Activated naive CD8-positive, alpha-beta T cell treated with anti-CD3 and anti-CD28 coated beads, Interleukin-2, amount 10 ng/mL, durations not matched to agents 7 days and 5 days (primary cell): Measurements from ENCODE around the gene HS3ST5. TPM values are rescaled to one million over a fixed set of nuclear protein-coding genes. Genes with fewer than 3 reads are reported as not detected.

ENCODE experiments used
- ATAC-seq: fragments of 150-1000 bp; cut with Tn5 transposase; one replicate; pipeline ENCODE4 v1.10.0; 2021; ENCODE audit warnings: low read depth, moderate library complexity
- POLR2A ChIA-PET: fragments of 350-600 bp; sonication (Branson Sonifier 250); formaldehyde crosslinking; loops from one replicate; lab custom pipeline; 2021; ENCODE audit warnings: antibody characterized with exemption; lab: Charles Lee
- DNase-seq: peaks from one replicate; pipeline ENCODE4 v3.0.0; 2021
- H3K27ac Mint-ChIP-seq: one replicate; pipeline ENCODE4 v1.8.0; 2022; ENCODE audit warnings: mild to moderate bottlenecking, mixed read lengths
- H3K27me3 Mint-ChIP-seq: one replicate; pipeline ENCODE4 v1.8.0; 2022; ENCODE audit warnings: mild to moderate bottlenecking, moderate library complexity, mixed read lengths
- H3K36me3 Mint-ChIP-seq: one replicate; pipeline ENCODE4 v1.8.0; 2021; ENCODE audit warnings: mild to moderate bottlenecking, mixed read lengths
- H3K4me1 Mint-ChIP-seq: one replicate; pipeline ENCODE4 v1.8.0; 2021; ENCODE audit warnings: mixed read lengths
- H3K4me3 Mint-ChIP-seq: one replicate; pipeline ENCODE4 v1.8.0; 2022; ENCODE audit warnings: mild to moderate bottlenecking, moderate library complexity, mixed read lengths
- H3K9me3 Mint-ChIP-seq: one replicate; pipeline ENCODE4 v1.8.0; 2021; ENCODE audit warnings: mixed read lengths
- total RNA-seq, 2 experiments: library from RNA; stranded (reverse); gene quantifications; one replicate each; pipeline ENCODE4 v1.2.3, GENCODE V29; 2021

Gene HS3ST5
- total RNA-seq, 2 experiments from 2014 or later: not detected

DNA sequence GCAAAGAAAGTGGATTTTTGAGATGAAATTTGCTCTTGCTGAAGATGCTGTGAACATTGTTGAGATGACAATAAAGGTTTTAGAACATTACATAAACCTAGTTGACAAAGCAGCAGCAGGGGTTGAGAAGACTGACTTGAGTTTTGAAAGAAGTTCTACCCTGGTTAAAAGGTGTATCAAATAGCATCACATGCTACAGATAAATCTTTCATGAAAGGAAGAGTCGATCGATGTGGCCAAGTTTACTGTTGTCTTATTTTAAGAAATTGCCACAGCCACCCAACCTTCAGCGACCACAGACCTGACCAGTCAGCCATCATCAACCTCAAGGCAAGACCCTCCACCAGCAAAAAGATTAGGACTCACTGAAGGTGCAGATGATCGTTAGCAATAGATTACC, 155.3 kb downstream of the HS3ST5 start:
- H3K4me1 Mint-ChIP-seq: no peaks in the 10 kb centered on the region
- ATAC-seq: no peak
- no peak overlapping the region for H3K4me3 Mint-ChIP-seq
- no peak for DNase-seq
- POLR2A ChIA-PET: no interaction called here
- no peaks in the 10 kb centered on the region for H3K9me3 Mint-ChIP-seq
- peaks cover 4% of the 10 kb centered on the region for H3K27me3 Mint-ChIP-seq
- no peak overlapping the region for H3K27ac Mint-ChIP-seq
- no peaks in the 10 kb centered on the region for H3K36me3 Mint-ChIP-seq

DNA sequence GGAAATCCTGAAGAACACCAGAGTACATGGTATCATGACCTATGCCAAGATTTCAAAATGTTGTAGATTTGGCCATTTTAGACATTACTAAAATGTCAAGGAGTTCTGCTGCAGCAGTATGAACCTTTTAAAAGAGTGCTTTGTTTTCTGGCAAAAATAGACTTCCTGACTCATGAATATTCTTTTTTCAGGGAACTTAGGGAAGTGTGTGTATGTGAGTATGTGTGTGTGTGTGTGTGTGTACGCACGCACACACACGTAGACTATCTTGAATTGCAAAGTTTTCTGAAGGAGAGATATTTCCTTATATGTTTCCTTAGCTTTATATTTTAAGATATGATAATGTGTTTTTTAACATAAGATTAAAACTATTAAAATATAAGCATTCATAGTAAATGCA, 161.2 kb downstream of the HS3ST5 start:
- ATAC-seq: no peak
- H3K9me3 Mint-ChIP-seq: no peaks in the 10 kb centered on the region
- DNase-seq: no peak
- no peaks in the 10 kb centered on the region for H3K4me1 Mint-ChIP-seq
- no peak overlapping the region for H3K4me3 Mint-ChIP-seq
- H3K27ac Mint-ChIP-seq: no peak overlapping the region
- H3K27me3 Mint-ChIP-seq: peaks cover 4% of the 10 kb centered on the region
- no peaks in the 10 kb centered on the region for H3K36me3 Mint-ChIP-seq
- POLR2A ChIA-PET: no interaction called here

DNA sequence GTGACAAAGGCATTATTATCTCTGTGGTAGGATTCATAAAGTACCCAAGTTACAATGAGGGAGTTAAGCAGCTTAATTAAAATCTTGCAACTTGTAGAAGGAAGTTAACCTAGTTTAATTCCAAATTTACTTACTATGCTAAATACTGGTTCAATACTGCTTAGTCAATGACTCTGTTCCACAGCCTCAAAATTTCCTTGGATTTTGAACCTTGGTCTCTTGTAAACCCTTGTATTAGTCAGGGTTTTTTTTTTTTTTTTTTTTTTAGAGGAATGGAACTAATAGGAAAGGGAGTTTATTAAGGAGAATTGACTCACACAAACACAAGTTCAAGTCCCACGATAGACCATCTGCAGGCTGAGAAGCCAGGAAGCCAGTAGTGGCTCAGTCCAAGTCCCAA, 163.4 kb downstream of the HS3ST5 start:
- Mint-ChIP-seq H3K27me3 (no peaks in the 10 kb centered on the region), H3K27ac (no peak overlapping the region), H3K4me3 (no peak overlapping the region), H3K4me1 (no peaks in the 10 kb centered on the region), H3K36me3 (no peaks in the 10 kb centered on the region), H3K9me3 (no peaks in the 10 kb centered on the region)
- DNase-seq: no peak
- POLR2A ChIA-PET: no interaction called here
- no peak for ATAC-seq

- Mint-ChIP-seq H3K4me3 (no peak overlapping the region), H3K36me3 (no peaks in the 10 kb centered on the region), H3K27ac (no peak overlapping the region), H3K27me3 (no peaks in the 10 kb centered on the region), H3K9me3 (no peaks in the 10 kb centered on the region), H3K4me1 (no peaks in the 10 kb centered on the region)
- DNase-seq: no peak
- POLR2A ChIA-PET: no interaction called here
- no peak for ATAC-seq
Measured at GRCh38 chr6:114176726-114177125, 166.1 kb downstream of the HS3ST5 start.

GRCh38 chr6:114172576-114173260, 170.1 kb downstream of the HS3ST5 start:
- no peak for ATAC-seq
- no peaks in the 10 kb centered on the region for H3K9me3 Mint-ChIP-seq

GRCh38 chr6:114171473-114171872, 171.3 kb downstream of the HS3ST5 start:
- no peaks in the 10 kb centered on the region for H3K4me1 Mint-ChIP-seq
- H3K36me3 Mint-ChIP-seq: no peaks in the 10 kb centered on the region
- ATAC-seq (no peak), DNase-seq (no peak)
- no peaks in the 10 kb centered on the region for H3K9me3 Mint-ChIP-seq
- no peaks in the 10 kb centered on the region for H3K27me3 Mint-ChIP-seq
- H3K27ac Mint-ChIP-seq: no peak overlapping the region
- H3K4me3 Mint-ChIP-seq: no peak overlapping the region
- POLR2A ChIA-PET: no interaction called here

More at GRCh38 chr6:114172576-114173260, 170.1 kb downstream of the HS3ST5 start:
- Mint-ChIP-seq H3K27me3 (no peaks in the 10 kb centered on the region), H3K4me3 (no peak overlapping the region), H3K27ac (no peak overlapping the region), H3K4me1 (no peaks in the 10 kb centered on the region), H3K36me3 (no peaks in the 10 kb centered on the region)
- POLR2A ChIA-PET: no interaction called here
- no peak for DNase-seq

GRCh38 chr6:114170958-114171387, 171.8 kb downstream of the HS3ST5 start:
- POLR2A ChIA-PET: no interaction called here
- no peaks in the 10 kb centered on the region for H3K9me3 Mint-ChIP-seq

GRCh38 chr6:114170372-114170771, 172.5 kb downstream of the HS3ST5 start:
- ATAC-seq (no peak), DNase-seq (no peak)
- Mint-ChIP-seq H3K4me1 (no peaks in the 10 kb centered on the region), H3K4me3 (no peak overlapping the region), H3K36me3 (no peaks in the 10 kb centered on the region), H3K27ac (no peak overlapping the region), H3K9me3 (no peaks in the 10 kb centered on the region), H3K27me3 (no peaks in the 10 kb centered on the region)
- POLR2A ChIA-PET: no interaction called here

More at GRCh38 chr6:114170958-114171387, 171.8 kb downstream of the HS3ST5 start:
- no peaks in the 10 kb centered on the region for H3K36me3 Mint-ChIP-seq
- H3K4me3 Mint-ChIP-seq: no peak overlapping the region
- no peak for DNase-seq
- no peak for ATAC-seq
- no peaks in the 10 kb centered on the region for H3K27me3 Mint-ChIP-seq
- no peaks in the 10 kb centered on the region for H3K4me1 Mint-ChIP-seq
- no peak overlapping the region for H3K27ac Mint-ChIP-seq

DNA sequence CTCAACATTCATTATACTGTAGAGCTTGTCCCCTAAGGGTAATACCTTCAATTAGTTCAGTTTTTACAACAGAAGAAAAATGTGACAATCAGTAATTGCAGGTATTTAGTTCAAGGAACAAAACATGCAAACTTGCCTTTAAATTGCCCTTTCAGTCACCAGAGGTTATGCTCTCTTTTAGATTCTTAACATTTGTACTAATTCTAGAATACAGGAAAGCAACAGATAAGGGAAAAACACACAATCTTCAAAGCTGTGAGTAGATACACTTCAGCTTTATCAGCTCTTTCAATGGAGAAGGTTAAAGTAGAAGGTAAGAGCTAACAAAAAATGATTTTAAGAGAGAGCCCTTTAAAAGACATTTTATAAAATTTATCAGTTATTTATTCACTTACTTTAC, 173.1 kb downstream of the HS3ST5 start:
- DNase-seq: no peak
- no peak overlapping the region for H3K27ac Mint-ChIP-seq
- no peaks in the 10 kb centered on the region for H3K4me1 Mint-ChIP-seq
- no peaks in the 10 kb centered on the region for H3K27me3 Mint-ChIP-seq
- no peak for ATAC-seq
- H3K9me3 Mint-ChIP-seq: no peaks in the 10 kb centered on the region
- POLR2A ChIA-PET: no interaction called here
- no peaks in the 10 kb centered on the region for H3K36me3 Mint-ChIP-seq
- no peak overlapping the region for H3K4me3 Mint-ChIP-seq

DNA sequence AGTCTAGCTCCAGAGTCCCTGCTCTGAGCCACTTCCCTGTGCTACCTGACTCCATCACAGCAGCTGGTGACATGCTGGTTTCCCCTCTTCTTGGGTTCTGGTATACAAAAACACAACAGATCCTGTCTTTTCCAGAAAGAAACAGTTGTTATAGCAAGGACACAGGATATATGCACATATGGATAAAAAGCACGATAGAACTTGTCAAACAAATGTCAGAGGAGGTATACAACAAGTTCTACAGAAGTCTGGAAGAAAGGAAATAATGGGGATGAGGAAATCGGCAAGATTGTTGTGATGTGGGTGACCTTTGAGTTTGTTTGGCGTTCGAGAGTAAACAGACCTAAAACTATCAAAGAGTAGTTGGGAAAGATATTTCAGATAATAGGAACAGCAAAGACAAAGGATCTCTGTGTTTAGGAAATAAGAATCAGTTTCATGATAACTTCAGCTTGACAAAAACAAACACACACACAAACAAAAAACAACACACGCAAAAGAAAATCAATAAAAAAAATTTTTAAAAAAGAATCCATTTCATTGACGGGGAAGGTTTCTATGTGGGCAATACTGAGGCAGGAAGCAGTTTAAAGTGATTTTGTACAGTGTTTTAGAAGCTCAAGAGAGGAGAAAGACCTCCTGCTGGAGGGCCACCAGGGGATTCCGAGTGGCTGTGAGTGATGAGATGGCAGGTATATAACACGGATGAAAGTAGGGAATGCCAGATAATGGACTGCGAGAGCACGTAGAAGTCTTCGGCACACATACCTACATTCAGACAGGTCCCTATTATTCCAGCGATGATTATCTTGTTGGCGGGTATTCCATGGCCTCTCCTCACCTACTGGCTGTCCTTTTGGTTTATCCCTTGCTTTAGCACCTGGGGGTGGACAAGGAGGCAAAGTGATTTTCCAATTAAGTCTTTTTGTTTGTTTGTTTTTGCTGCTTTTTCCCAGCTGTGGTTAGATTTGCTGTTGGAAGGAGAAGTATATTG, 174.9 kb downstream of the HS3ST5 start:
- H3K27ac Mint-ChIP-seq: no peak overlapping the region
- POLR2A ChIA-PET: no interaction called here

GRCh38 chr6:114164207-114164606, 178.6 kb downstream of the HS3ST5 start:
- no peaks in the 10 kb centered on the region for H3K9me3 Mint-ChIP-seq
- ATAC-seq: no peak
- no peak overlapping the region for H3K27ac Mint-ChIP-seq
- H3K4me1 Mint-ChIP-seq: no peaks in the 10 kb centered on the region
- H3K36me3 Mint-ChIP-seq: no peaks in the 10 kb centered on the region
- POLR2A ChIA-PET: no interaction called here
- H3K4me3 Mint-ChIP-seq: no peak overlapping the region
- no peak for DNase-seq
- H3K27me3 Mint-ChIP-seq: no peaks in the 10 kb centered on the region

More for the DNA sequence above, 174.9 kb downstream of the HS3ST5 start:
- H3K4me1 Mint-ChIP-seq: no peaks in the 10 kb centered on the region
- no peak overlapping the region for H3K4me3 Mint-ChIP-seq
- H3K9me3 Mint-ChIP-seq: no peaks in the 10 kb centered on the region
- no peaks in the 10 kb centered on the region for H3K27me3 Mint-ChIP-seq
- ATAC-seq (no peak), DNase-seq (no peak)
- no peaks in the 10 kb centered on the region for H3K36me3 Mint-ChIP-seq

DNA sequence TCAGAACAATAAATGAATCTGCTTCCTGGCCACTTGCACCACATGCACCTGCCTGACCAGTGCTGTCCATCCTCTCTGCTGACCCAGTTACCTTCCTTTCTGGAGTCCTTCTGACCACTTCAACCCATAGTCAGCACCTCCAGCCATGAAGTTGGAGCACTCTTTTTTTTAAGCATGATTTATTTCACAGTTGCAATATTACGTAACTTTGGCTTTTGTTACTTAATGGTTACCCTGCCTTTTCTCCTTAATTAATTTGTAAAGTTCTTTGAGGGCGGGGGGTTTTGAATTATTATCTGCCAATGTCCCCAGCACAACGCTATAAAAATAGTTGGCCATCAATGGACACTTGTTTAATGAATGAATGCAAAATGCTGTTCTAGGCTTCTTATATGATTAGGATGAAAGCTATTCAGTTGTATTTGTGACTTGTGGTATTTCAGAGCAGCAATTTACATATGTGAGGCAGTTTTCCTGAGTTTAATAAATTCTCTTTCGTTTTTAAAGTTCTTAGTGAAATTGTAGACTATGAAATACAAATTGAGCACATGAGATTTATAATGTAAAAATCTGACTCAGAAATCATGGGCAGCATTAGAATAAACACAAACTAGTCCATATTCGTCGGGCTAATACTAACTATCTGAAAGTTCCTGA, 180.0 kb downstream of the HS3ST5 start:
- no peaks in the 10 kb centered on the region for H3K36me3 Mint-ChIP-seq
- H3K27ac Mint-ChIP-seq: no peak overlapping the region
- H3K9me3 Mint-ChIP-seq: no peaks in the 10 kb centered on the region
- ATAC-seq (no peak), DNase-seq (no peak)
- no peaks in the 10 kb centered on the region for H3K27me3 Mint-ChIP-seq
- H3K4me1 Mint-ChIP-seq: no peaks in the 10 kb centered on the region
- POLR2A ChIA-PET: no interaction called here
- no peak overlapping the region for H3K4me3 Mint-ChIP-seq

DNA sequence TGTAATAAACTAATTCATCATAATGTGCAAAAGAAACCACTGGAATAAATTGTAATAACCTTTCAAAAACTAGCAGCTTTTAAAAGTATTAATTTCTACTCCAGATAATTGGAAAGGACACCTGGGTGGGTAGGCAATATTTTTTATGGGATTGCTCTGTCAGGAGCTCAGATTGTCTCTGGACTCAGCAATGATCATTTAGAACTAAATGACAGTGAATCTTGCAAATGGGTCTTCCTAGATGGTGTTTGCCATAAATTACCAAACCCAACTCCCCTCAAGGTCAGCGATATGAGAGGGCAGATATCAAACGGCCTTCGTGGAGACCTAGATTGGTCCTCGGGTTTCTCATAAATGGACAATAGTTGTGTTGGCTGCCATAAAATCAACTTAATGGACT, 181.9 kb downstream of the HS3ST5 start:
- Mint-ChIP-seq H3K36me3 (no peaks in the 10 kb centered on the region), H3K27ac (no peak overlapping the region), H3K4me3 (no peak overlapping the region), H3K4me1 (no peaks in the 10 kb centered on the region), H3K27me3 (no peaks in the 10 kb centered on the region), H3K9me3 (no peaks in the 10 kb centered on the region)
- DNase-seq (no peak), ATAC-seq (no peak)
- POLR2A ChIA-PET: no interaction called here
